ACC112 (cell line): Measurements from ENCODE around the gene SLC41A3.
"Not testable (repeated sequence)": the region's sequence is repeated elsewhere in the genome, so short reads cannot be mapped to it uniquely, and the experiment has no call there.

Source experiments
- H2AFZ ChIP-seq: fragments of 200-600 bp; sonication (generic); one replicate; pipeline ENCODE4 v1.6.0; 2017; ENCODE audit warnings: antibody characterized with exemption, low read length; ENCODE audit not compliant: unreplicated experiment
- H3K27ac ChIP-seq: fragments of 200-600 bp; sonication (generic); 2 replicates; pipeline ENCODE4 v1.5.1; 2014; ENCODE audit warnings: low read depth, mild to moderate bottlenecking, antibody characterized with exemption, low read length, moderate library complexity
- H3K27me3 ChIP-seq: fragments of 200-600 bp; sonication (generic); 2 replicates; pipeline ENCODE4 v1.6.1; 2014; ENCODE audit warnings: mild to moderate bottlenecking, antibody characterized with exemption, low read length, moderate library complexity, mixed read lengths; ENCODE audit not compliant: insufficient read depth
- H3K36me3 ChIP-seq: fragments of 200-600 bp; sonication (generic); 2 replicates; pipeline ENCODE4 v1.6.1; 2016; ENCODE audit warnings: mild to moderate bottlenecking, antibody characterized with exemption, low read length, moderate library complexity, mixed read lengths; ENCODE audit not compliant: insufficient read depth
- H3K4me1 ChIP-seq: fragments of 200-600 bp; sonication (generic); one replicate; pipeline ENCODE4 v1.6.1; 2016; ENCODE audit warnings: low read length, mixed read lengths; ENCODE audit not compliant: insufficient read depth, unreplicated experiment, control insufficient read depth
- H3K4me3 ChIP-seq: fragments of 200-600 bp; sonication (generic); 2 replicates; pipeline ENCODE4 v1.5.1; 2014; ENCODE audit warnings: mild to moderate bottlenecking, low read depth, low read length
- H3K79me2 ChIP-seq: fragments of 200-600 bp; sonication (generic); one replicate; pipeline ENCODE4 v1.6.0; 2016; ENCODE audit warnings: low read length; ENCODE audit not compliant: control insufficient read depth, unreplicated experiment, insufficient read depth

SLC41A3 gene

DNA sequence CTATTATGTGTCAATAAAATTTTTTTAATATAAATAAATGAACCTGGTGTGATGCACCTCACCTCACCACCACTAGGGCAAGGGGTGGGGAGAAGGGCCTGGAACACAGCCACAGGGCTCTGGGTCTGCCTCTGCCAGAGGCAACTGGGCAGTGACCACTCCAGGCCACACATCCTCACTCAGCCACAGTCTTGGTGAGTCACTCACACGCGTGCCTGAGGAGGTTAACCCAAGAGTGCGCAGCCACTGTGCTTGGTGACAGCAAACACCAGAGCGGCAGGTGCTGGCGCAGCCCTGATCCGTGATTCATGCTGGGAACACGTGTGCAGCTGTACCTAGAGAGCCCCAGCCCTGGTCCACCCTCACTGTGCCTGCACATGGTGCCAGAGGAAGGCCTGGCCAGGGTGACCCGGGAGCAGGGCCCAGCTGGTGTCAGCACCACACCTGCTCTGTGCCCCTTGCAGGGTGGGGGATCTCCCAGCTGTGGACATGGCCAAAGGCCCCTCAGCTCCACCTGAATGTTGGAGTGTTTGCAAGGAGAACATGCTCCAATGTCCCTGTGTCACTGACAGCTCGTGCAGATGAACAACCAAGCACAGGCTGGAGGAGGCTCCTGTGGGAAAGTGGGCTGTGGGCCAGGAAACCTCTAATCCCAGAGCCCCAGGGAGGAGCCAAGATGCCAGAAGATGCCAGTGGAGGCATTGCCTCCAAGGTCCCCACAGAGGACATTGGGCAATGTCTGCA lies 2.1 kb downstream of the SLC41A3 start:
- H3K27me3 ChIP-seq: no peaks in the 10 kb centered on the region
- H3K4me1 ChIP-seq: peaks cover 7% of the 10 kb centered on the region
- H3K36me3 ChIP-seq: no peaks in the 10 kb centered on the region
- H2AFZ ChIP-seq: no peak overlapping the region
- H3K79me2 ChIP-seq: no peaks in the 10 kb centered on the region
- H3K27ac ChIP-seq: no peak overlapping the region
- no peak overlapping the region for H3K4me3 ChIP-seq

DNA sequence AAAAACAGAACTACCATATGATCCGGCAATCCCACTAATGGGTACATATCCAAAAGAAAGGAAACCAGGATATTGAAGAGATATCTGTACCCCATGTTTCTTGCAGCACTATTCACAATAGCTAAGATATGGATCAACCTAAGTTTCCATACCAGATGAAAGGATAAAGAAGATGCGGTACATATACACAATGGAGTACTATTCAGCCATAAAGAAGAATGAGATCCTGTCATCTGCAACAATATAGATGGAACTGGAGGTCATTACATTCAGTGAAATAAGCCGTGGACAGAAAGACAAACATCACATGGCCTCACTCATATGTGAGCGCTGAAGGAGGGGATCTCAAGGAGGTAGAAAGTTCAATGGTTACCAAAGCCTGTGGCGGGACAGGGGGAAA lies 3.0 kb downstream of the SLC41A3 start:
- H3K4me1 ChIP-seq: peaks cover 7% of the 10 kb centered on the region
- no peak overlapping the region for H2AFZ ChIP-seq
- no peaks in the 10 kb centered on the region for H3K36me3 ChIP-seq
- H3K79me2 ChIP-seq: no peaks in the 10 kb centered on the region
- H3K4me3 ChIP-seq: no peak overlapping the region
- no peaks in the 10 kb centered on the region for H3K27me3 ChIP-seq
- no peak overlapping the region for H3K27ac ChIP-seq

DNA sequence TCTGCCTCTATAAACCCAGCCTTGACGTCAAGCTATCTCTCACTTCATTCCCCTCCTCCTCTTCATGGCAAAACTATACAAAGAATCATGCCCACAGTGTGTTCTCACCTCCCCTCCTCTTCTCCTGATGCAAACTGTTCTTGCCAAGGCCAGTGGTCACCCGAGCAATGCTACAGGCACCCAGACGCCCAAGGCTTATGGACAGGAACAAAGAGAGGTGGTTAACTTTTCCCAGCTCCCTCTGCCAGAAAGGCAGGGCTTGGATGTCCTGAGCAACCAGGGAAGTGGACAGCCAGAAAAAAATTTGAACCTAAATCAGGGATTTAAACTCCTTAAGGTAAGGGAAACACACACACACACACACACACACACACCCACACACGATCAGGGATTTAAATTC lies 5.1 kb downstream of the SLC41A3 start:
- H3K4me3 ChIP-seq: no peak overlapping the region
- peaks cover 4% of the 10 kb centered on the region for H3K4me1 ChIP-seq
- no peak overlapping the region for H2AFZ ChIP-seq
- H3K79me2 ChIP-seq: no peaks in the 10 kb centered on the region
- H3K27ac ChIP-seq: no peak overlapping the region
- no peaks in the 10 kb centered on the region for H3K27me3 ChIP-seq
- no peaks in the 10 kb centered on the region for H3K36me3 ChIP-seq

DNA sequence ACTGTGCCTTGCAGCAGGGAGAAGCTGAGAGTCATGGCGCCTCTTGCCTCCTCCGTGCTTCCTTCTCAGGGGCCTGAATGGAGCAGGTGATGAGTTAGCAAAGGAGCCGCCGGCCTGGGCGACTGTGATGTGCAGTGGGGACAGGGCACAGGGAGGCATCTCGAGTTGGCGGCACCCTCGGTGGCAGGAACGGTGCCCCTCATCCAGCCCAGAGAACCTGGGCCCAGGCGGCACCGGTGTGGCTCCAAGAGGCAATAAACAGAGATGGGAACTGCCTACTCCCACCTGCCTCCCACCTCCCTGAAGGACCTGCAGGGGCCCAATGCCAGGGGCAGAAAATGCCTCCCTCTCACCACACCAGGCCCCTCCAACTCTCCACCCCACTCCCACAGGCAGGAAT lies 6.2 kb downstream of the SLC41A3 start:
- Histone ChIP-seq H3K4me3 (no peak overlapping the region), H2AFZ (no peak overlapping the region), H3K27ac (no peak overlapping the region), H3K27me3 (no peaks in the 10 kb centered on the region), H3K36me3 (no peaks in the 10 kb centered on the region), H3K4me1 (peaks cover 4% of the 10 kb centered on the region), H3K79me2 (no peaks in the 10 kb centered on the region)

DNA sequence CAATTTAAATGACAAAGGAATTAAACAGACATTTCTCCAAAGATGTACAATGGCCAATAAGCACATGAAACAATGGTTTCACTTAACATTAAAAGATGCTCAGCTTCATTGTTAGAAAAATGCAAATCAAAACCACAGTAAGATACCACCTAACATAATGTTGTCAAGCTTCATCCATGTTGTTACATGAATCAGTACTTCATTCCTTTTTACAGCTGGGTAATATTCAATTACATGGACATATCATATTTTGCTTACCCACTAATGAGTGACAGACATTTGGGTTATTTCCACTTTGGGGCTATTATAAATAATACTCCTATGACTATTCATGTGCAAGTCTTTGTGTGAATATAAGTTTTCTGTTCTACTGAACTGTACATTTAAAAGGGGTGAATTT lies 7.8 kb downstream of the SLC41A3 start:
- Histone ChIP-seq H3K27ac (no peak overlapping the region), H3K36me3 (no peaks in the 10 kb centered on the region), H3K79me2 (no peaks in the 10 kb centered on the region), H3K4me1 (no peaks in the 10 kb centered on the region), H3K27me3 (no peaks in the 10 kb centered on the region), H2AFZ (no peak overlapping the region), H3K4me3 (no peak overlapping the region)

DNA sequence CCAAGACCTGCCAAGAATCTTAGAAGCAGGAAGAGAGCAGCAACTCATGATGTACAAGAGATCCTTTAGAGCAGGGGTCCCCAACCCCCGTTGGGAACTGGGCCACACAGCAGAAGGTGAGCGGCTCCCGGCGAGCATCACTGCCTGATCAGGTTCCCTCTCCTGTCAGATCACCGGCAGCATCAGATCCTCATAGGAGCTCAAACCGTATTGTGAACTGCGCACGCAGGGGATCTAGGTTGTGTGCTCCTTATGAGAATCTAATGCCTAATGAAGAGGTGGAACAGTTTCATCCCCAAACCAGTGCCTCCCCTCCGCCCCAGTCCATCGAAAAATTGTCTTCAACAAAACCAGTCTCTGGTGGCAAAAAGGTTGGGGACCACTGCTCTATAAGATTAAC lies 13.8 kb downstream of the SLC41A3 start:
- H3K27me3 ChIP-seq: no peaks in the 10 kb centered on the region
- H3K79me2 ChIP-seq: peaks cover 5% of the 10 kb centered on the region
- no peaks in the 10 kb centered on the region for H3K36me3 ChIP-seq
- no peak overlapping the region for H2AFZ ChIP-seq
- H3K4me1 ChIP-seq: no peaks in the 10 kb centered on the region
- no peak overlapping the region for H3K27ac ChIP-seq
- H3K4me3 ChIP-seq: no peak overlapping the region

DNA sequence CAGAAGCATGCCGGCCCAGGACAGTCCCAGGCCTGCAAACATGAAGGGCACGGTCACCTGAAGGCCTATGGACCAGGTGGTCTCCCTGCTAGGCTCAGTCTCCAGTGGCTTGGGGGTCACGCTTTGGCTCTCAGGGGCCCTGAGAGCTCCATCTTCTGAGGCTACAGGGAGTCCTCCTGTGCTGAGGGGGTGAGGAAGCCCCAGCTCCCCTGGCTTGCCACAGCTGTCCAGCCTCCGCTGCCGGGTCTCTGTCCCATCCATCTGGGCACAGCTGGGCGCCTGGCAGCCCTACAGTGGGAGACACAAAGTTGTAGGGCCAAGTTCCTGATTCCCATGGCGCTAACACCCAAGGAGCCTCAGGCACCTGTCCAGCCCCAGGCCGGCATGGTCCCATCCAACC lies 16.0 kb downstream of the SLC41A3 start:
- peaks cover 5% of the 10 kb centered on the region for H3K79me2 ChIP-seq
- H3K4me1 ChIP-seq: no peaks in the 10 kb centered on the region
- H3K27ac ChIP-seq: no peak overlapping the region

DNA sequence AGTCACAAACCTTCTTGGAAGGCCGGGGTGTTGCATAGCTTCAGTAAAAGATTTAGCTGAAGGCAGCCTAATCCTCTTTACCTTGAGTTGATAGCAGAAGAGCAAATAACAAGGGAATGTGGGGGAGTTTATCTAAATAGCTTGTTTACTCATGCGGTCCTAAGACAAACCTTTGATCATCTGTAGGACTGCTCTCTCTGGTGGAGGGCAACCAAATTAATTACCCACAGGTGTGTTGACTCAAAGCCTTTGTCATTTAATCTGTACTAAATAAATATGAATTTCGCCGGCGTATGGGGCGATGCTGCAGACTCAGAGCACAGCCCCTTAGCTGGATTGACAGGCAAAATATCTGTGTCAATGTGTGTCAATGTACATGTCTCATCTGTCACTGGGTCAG lies 17.2 kb downstream of the SLC41A3 start:
- not testable (repeated sequence) for H3K27me3 ChIP-seq, H3K4me3 ChIP-seq, H3K4me1 ChIP-seq, H2AFZ ChIP-seq, H3K27ac ChIP-seq, H3K36me3 ChIP-seq, H3K79me2 ChIP-seq

More for the DNA sequence above, 16.0 kb downstream of the SLC41A3 start:
- H3K27me3 ChIP-seq: no peaks in the 10 kb centered on the region
- no peak overlapping the region for H2AFZ ChIP-seq
- no peak overlapping the region for H3K4me3 ChIP-seq
- H3K36me3 ChIP-seq: no peaks in the 10 kb centered on the region

DNA sequence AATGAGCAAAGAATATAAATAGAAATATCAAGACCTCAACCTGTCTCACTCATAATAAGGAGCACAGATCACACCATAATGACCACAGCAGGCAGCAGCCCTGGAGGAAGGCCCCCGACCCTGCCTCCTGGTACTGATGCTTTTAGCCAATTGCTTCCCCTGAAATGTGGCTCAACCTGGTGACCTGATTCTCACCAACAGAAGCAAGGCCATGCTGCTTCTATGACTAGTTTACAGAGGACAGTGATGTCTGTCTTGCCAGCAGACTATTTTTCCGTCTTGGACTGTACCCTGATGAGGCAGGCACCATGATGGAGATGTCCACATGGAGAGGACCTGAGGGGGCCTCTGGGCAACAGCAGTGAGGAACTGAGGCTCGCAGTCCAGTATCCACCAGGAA lies 18.0 kb downstream of the SLC41A3 start:
- peaks cover 5% of the 10 kb centered on the region for H3K79me2 ChIP-seq
- H3K27ac ChIP-seq: no peak overlapping the region
- no peak overlapping the region for H2AFZ ChIP-seq
- no peaks in the 10 kb centered on the region for H3K4me1 ChIP-seq
- no peak overlapping the region for H3K4me3 ChIP-seq
- H3K27me3 ChIP-seq: no peaks in the 10 kb centered on the region
- H3K36me3 ChIP-seq: no peaks in the 10 kb centered on the region

DNA sequence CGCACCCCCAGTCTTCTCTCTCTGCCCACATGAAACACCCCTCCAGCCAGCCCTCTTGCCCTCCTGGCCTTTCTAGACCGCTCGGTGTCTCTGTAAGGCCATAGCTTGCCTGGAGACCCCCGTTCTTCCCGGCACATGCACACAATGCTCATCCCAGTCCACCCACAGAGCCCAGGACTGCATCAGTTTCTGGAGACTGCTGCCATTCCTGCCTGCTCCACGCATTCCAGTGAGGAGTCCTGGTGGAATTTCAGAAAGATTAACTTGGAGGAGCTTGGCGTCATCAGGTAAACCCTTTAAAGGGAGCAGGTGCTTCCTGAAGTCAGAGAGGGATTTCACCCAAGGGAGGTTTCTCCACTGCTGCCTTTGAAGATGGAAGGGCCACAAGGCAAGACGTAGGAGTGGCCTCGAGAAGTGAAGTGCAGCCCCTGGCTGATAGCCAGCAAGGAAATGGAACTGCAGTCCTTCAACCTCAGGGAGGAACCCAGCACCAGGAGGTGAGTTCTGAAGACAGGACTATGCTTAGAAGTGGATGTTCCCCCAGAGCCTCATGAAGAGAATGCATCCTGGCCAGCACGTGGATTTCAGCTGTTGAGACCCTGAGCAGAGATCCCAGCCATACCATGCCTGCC lies 19.2 kb downstream of the SLC41A3 start:
- no peak overlapping the region for H2AFZ ChIP-seq
- no peak overlapping the region for H3K4me3 ChIP-seq

DNA sequence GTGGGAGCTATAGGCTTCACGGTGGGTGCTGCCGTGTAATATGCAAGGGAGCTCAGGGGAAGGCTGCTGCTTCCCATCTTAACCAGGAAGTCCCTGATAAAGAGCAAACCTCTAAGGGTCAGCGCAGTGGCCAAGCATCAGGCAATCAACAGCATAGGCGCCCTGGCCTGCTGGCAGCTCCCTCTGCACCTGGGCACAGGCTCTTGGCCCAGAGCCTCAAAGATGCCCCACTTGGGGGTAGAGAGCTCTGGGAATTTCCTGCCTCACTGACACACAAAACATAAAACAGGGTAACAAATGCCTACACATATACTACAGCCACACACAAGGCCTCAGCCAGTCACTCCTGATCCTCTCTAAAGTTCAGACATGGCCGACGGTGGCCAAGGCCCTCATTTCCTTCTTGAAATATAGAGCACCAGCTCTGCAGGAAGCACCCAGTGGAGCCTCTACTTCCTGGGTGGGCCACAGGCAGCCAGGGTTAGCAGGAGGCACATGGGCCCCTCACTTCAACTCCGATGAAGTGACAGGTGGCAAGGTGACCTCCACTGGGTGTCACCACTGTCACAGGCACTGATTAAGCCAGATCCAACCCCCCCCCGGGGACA lies 20.5 kb downstream of the SLC41A3 start:
- Histone ChIP-seq H3K4me1 (no peaks in the 10 kb centered on the region), H3K36me3 (no peaks in the 10 kb centered on the region), H3K27ac (no peak overlapping the region), H3K4me3 (no peak overlapping the region), H3K79me2 (peaks cover under 1% of the 10 kb centered on the region), H3K27me3 (no peaks in the 10 kb centered on the region), H2AFZ (no peak overlapping the region)

More for the DNA sequence above, 19.2 kb downstream of the SLC41A3 start:
- Histone ChIP-seq H3K27me3 (no peaks in the 10 kb centered on the region), H3K4me1 (no peaks in the 10 kb centered on the region), H3K79me2 (peaks cover 5% of the 10 kb centered on the region), H3K36me3 (no peaks in the 10 kb centered on the region), H3K27ac (no peak overlapping the region)
